COLO668 (cell line): ENCODE measurements around the gene NANOS3.

Experiments
- DNase-seq: peaks from one replicate; lab custom pipeline; 2025; ENCODE audit not compliant: unreplicated experiment; lab: John Stamatoyannopoulos, UW

Gene NANOS3

GRCh38 chr19:13864667-13865570, 12.0 kb upstream of the NANOS3 start:
- no peak for DNase-seq

GRCh38 chr19:13865571-13866462, 11.1 kb upstream of the NANOS3 start:
- peak; percentile 34 for DNase-seq

GRCh38 chr19:13866463-13867046, 10.4 kb upstream of the NANOS3 start:
- DNase-seq: no peak

GRCh38 chr19:13868663-13869062, 8.3 kb upstream of the NANOS3 start:
- DNase-seq: no peak

GRCh38 chr19:13869281-13869680, 7.7 kb upstream of the NANOS3 start:
- DNase-seq: no peak

- no peak for DNase-seq
Measured at GRCh38 chr19:13870873-13871272, 6.1 kb upstream of the NANOS3 start.

GRCh38 chr19:13872339-13872694, 4.6 kb upstream of the NANOS3 start:
- no peak for DNase-seq

GRCh38 chr19:13872695-13873389, 4.1 kb upstream of the NANOS3 start:
- DNase-seq: no peak

- no peak for DNase-seq
Measured at GRCh38 chr19:13873834-13874515, 3.0 kb upstream of the NANOS3 start.

GRCh38 chr19:13875824-13876223, 1.1 kb upstream of the NANOS3 start:
- no peak for DNase-seq

GRCh38 chr19:13877303-13877702, 369 bp downstream of the NANOS3 start:
- no peak for DNase-seq

- peak; percentile 94 for DNase-seq
Measured at GRCh38 chr19:13880059-13881043, 3.4 kb downstream of the NANOS3 start.

- DNase-seq: no peak
Measured at GRCh38 chr19:13881251-13881691, 4.3 kb downstream of the NANOS3 start.

- no peak for DNase-seq
Measured at GRCh38 chr19:13881692-13882418, 4.9 kb downstream of the NANOS3 start.

- DNase-seq: no peak
Measured at GRCh38 chr19:13882419-13882795, 5.5 kb downstream of the NANOS3 start.

GRCh38 chr19:13882836-13883235, 5.9 kb downstream of the NANOS3 start:
- no peak for DNase-seq

GRCh38 chr19:13883516-13884064, 6.7 kb downstream of the NANOS3 start:
- no peak for DNase-seq
